ENCODE measurements around the gene SARNP.
"Not testable (repeated sequence)": the region's sequence is repeated elsewhere in the genome, so short reads cannot be mapped to it uniquely, and the experiment has no call there.

SARNP gene

DNA sequence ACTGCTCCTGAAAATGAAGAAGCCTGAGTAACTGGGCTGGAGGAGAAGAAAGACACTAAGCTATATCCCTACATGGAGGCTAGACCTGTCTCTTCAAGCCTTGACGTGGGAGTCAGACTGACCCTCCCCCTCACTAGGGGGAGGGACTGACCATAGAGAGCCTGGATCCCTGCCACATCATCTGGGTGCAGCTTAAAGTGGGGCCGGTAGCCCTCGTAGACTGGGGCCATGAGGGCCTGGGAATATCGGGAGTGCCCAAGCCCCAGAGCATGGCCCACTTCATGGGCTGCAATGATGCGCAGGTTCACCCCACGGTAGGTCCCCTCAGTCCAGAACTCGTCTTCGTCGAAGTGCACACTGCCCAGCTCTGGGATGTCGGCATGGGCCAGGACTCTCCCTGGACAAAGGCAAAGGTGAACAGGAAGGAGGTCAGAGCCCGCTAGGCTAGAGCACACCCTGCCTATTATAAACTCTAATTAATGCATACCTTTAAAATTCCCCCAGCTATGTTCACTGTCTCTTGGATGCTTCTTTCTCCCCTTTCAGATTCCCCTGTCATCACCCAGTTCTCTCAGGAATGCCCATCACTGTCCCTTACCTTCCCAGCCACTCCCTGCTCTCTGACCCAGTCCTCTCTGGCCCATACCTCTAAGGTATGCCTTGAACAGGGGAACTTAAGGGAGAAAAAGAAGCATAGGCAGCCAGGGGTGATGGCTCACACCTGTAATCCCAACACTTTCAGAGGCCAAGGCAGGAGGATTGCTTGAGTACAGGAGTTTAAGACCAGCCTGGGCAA is 22.0 kb upstream of the SARNP start:
- H3K4me3 ChIP-seq (ENCODE audit: low read depth, low read length, poor library complexity, severe bottlenecking) = no peak overlapping the region
- no peak overlapping the region for H3K4me2 ChIP-seq (ENCODE audit: low read length)

GRCh38 chr12:55838361-55838760 is 20.8 kb upstream of the SARNP start:
- H3K4me2 ChIP-seq (ENCODE audit: low read length) = no peak overlapping the region
- H3K9me2 ChIP-seq (ENCODE audit: low read depth, low read length) = no peaks in the 10 kb centered on the region
- H3F3A ChIP-seq (ENCODE audit: insufficient read depth, low read length) = no peaks in the 10 kb centered on the region
- H3K36me3 ChIP-seq (ENCODE audit: insufficient read depth, low read length) = no peaks in the 10 kb centered on the region; the same call in 1 of the 2 replicates
- no peaks in the 10 kb centered on the region for H3K4me1 ChIP-seq (ENCODE audit: insufficient read depth, low read length, severe bottlenecking)
- H3K9me3 ChIP-seq (ENCODE audit: low read length) = no peaks in the 10 kb centered on the region
- no peaks in the 10 kb centered on the region for H3K79me2 ChIP-seq (ENCODE audit: insufficient read depth, low read length)
- TF ChIP-seq EZH2 (IDR thresholded peaks at IDR 0.05; ENCODE audit: borderline replicate concordance, low read length) = no peak
- TF ChIP-seq, protein P1, sequence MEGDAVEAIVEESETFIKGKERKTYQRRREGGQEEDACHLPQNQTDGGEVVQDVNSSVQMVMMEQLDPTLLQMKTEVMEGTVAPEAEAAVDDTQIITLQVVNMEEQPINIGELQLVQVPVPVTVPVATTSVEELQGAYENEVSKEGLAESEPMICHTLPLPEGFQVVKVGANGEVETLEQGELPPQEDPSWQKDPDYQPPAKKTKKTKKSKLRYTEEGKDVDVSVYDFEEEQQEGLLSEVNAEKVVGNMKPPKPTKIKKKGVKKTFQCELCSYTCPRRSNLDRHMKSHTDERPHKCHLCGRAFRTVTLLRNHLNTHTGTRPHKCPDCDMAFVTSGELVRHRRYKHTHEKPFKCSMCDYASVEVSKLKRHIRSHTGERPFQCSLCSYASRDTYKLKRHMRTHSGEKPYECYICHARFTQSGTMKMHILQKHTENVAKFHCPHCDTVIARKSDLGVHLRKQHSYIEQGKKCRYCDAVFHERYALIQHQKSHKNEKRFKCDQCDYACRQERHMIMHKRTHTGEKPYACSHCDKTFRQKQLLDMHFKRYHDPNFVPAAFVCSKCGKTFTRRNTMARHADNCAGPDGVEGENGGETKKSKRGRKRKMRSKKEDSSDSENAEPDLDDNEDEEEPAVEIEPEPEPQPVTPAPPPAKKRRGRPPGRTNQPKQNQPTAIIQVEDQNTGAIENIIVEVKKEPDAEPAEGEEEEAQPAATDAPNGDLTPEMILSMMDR (IDR thresholded peaks at IDR 0.05; ENCODE audit: low read length) = no peak
- no peak overlapping the region for H3K4me3 ChIP-seq (ENCODE audit: low read depth, low read length, poor library complexity, severe bottlenecking)
- no peak overlapping the region for H3K27ac ChIP-seq (ENCODE audit: low read depth, low read length, poor library complexity, severe bottlenecking)
- H2AFZ ChIP-seq (ENCODE audit: low read length) = no peak overlapping the region
- no peaks in the 10 kb centered on the region for H3K27me3 ChIP-seq (ENCODE audit: insufficient read depth, low read length)
- H4K20me1 ChIP-seq (ENCODE audit: insufficient read depth, low read length) = no peaks in the 10 kb centered on the region
- H3K9ac ChIP-seq (ENCODE audit: low read length) = no peak overlapping the region

More for the DNA sequence above, 22.0 kb upstream of the SARNP start:
- no peaks in the 10 kb centered on the region for H3K79me2 ChIP-seq (ENCODE audit: insufficient read depth, low read length)
- TF ChIP-seq, protein P1 (IDR thresholded peaks at IDR 0.05; ENCODE audit: low read length) = no peak
- no peak for TF ChIP-seq EZH2 (IDR thresholded peaks at IDR 0.05; ENCODE audit: borderline replicate concordance, low read length)
- no peak overlapping the region for H3K27ac ChIP-seq (ENCODE audit: low read depth, low read length, poor library complexity, severe bottlenecking)
- H3K9me3 ChIP-seq (ENCODE audit: low read length) = no peaks in the 10 kb centered on the region
- H2AFZ ChIP-seq (ENCODE audit: low read length) = no peak overlapping the region
- no peaks in the 10 kb centered on the region for H4K20me1 ChIP-seq (ENCODE audit: insufficient read depth, low read length)
- H3K4me1 ChIP-seq (ENCODE audit: insufficient read depth, low read length, severe bottlenecking) = no peaks in the 10 kb centered on the region
- no peaks in the 10 kb centered on the region for H3F3A ChIP-seq (ENCODE audit: insufficient read depth, low read length)
- no peaks in the 10 kb centered on the region for H3K27me3 ChIP-seq (ENCODE audit: insufficient read depth, low read length)
- no peaks in the 10 kb centered on the region for H3K9me2 ChIP-seq (ENCODE audit: low read depth, low read length)
- H3K36me3 ChIP-seq (ENCODE audit: insufficient read depth, low read length) = no peaks in the 10 kb centered on the region; the same call in 1 of the 2 replicates
- H3K9ac ChIP-seq (ENCODE audit: low read length) = no peak overlapping the region

GRCh38 chr12:55834400-55834799 is 16.9 kb upstream of the SARNP start:
- not testable (repeated sequence) for H3K27me3 ChIP-seq (ENCODE audit: insufficient read depth, low read length); H3K4me2 ChIP-seq (ENCODE audit: low read length); H3K9ac ChIP-seq (ENCODE audit: low read length); H4K20me1 ChIP-seq (ENCODE audit: insufficient read depth, low read length); H3K9me3 ChIP-seq (ENCODE audit: low read length); H3K4me3 ChIP-seq (ENCODE audit: low read depth, low read length, poor library complexity, severe bottlenecking); H3F3A ChIP-seq (ENCODE audit: insufficient read depth, low read length); H3K27ac ChIP-seq (ENCODE audit: low read depth, low read length, poor library complexity, severe bottlenecking); H3K79me2 ChIP-seq (ENCODE audit: insufficient read depth, low read length); H3K9me2 ChIP-seq (ENCODE audit: low read depth, low read length); H2AFZ ChIP-seq (ENCODE audit: low read length); H3K36me3 ChIP-seq (ENCODE audit: insufficient read depth, low read length)
- peaks cover 13% of the 10 kb centered on the region for H3K4me1 ChIP-seq (ENCODE audit: insufficient read depth, low read length, severe bottlenecking)

GRCh38 chr12:55833056-55833455 is 15.5 kb upstream of the SARNP start:
- H3K4me2 ChIP-seq (ENCODE audit: low read length) = no peak overlapping the region
- no peak overlapping the region for H2AFZ ChIP-seq (ENCODE audit: low read length)
- no peak overlapping the region for H3K9ac ChIP-seq (ENCODE audit: low read length)
- H3K9me3 ChIP-seq (ENCODE audit: low read length) = no peaks in the 10 kb centered on the region
- H3K4me1 ChIP-seq (ENCODE audit: insufficient read depth, low read length, severe bottlenecking) = peaks cover 22% of the 10 kb centered on the region
- H3K4me3 ChIP-seq (ENCODE audit: low read depth, low read length, poor library complexity, severe bottlenecking) = no peak overlapping the region
- H4K20me1 ChIP-seq (ENCODE audit: insufficient read depth, low read length) = no peaks in the 10 kb centered on the region
- no peaks in the 10 kb centered on the region for H3K9me2 ChIP-seq (ENCODE audit: low read depth, low read length)
- H3K27me3 ChIP-seq (ENCODE audit: insufficient read depth, low read length) = no peaks in the 10 kb centered on the region
- H3K36me3 ChIP-seq (ENCODE audit: insufficient read depth, low read length) = peaks cover 4% of the 10 kb centered on the region; the same call in 1 of the 2 replicates
- no peak for TF ChIP-seq EZH2 (IDR thresholded peaks at IDR 0.05; ENCODE audit: borderline replicate concordance, low read length)
- TF ChIP-seq, protein P1 (IDR thresholded peaks at IDR 0.05; ENCODE audit: low read length) = no peak
- H3K27ac ChIP-seq (ENCODE audit: low read depth, low read length, poor library complexity, severe bottlenecking) = no peak overlapping the region
- H3F3A ChIP-seq (ENCODE audit: insufficient read depth, low read length) = no peaks in the 10 kb centered on the region
- peaks cover 6% of the 10 kb centered on the region for H3K79me2 ChIP-seq (ENCODE audit: insufficient read depth, low read length)
